PFSK-1 (cell line): Measurements from ENCODE around the gene BMERB1.

Source experiments
- FOXP2 ChIP-seq: optimal IDR thresholded peaks from 2 replicates; pipeline ENCODE3; 2011; ENCODE audit warnings: borderline replicate concordance, control low read depth, inconsistent platforms; ENCODE audit not compliant: insufficient read depth; ENCODE audit errors: extremely low read length, extremely low read depth
- POLR2AphosphoS5 ChIP-seq: IDR thresholded peaks from 2 replicates; pipeline ENCODE4 v1.6.1; 2012; ENCODE audit warnings: low read depth, mild to moderate bottlenecking, control low read depth, low read length, moderate library complexity
- SIN3A ChIP-seq: IDR thresholded peaks from 2 replicates; pipeline ENCODE4 v1.6.1; 2012; ENCODE audit warnings: mild to moderate bottlenecking, low read length, moderate library complexity, borderline replicate concordance; ENCODE audit not compliant: insufficient read depth
- TAF1 ChIP-seq: IDR thresholded peaks from 2 replicates; pipeline ENCODE4 v1.6.1; 2012; ENCODE audit warnings: low read length, control low read depth, borderline replicate concordance; ENCODE audit not compliant: insufficient read depth
- TF ChIP-seq, protein P1 (sequence below), 2 experiments: IDR thresholded peaks; 2 replicates each; pipeline versions ENCODE4 v1.6.1 to v1.8.0; 2011 to 2012; ENCODE audit warnings: low read depth in 2 of 2, low read length in 2 of 2, control low read depth in 1 of 2, inconsistent platforms in 1 of 2, mild to moderate bottlenecking in 1 of 2, moderate library complexity in 1 of 2; ENCODE audit not compliant: insufficient read depth in 1 of 2

Gene BMERB1

DNA sequence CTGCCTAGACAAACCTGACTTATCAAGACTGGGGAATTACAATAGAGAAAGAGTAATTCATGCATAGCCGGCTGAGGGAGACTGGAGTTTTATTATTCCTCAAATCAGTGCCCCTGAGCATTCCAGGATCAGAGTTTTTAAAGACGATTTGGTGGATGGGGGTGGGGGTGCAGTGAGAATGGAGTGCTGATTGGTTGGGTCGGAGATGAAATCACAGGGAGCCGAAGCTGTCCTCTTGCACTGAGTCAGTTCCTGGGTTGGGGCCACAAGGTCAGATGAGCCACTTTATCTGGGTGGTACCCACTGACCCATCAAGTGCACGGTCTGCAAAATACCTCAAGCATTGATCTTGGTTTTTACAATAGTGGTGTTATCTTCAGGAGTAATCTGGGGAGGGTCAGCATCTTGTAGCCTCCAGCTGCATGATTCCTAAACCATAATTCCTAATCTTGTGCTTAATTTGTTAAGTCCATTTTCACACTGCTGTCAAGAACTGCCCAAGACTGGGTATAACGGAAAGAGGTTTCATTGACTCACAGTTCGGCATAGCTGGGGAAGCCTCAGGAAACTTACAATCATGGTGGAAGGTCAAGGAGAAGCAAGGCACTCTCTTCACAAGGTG, 139.0 kb downstream of the BMERB1 start:
- TF ChIP-seq FOXP2 (no peak), SIN3A (no peak), TAF1 (no peak), POLR2AphosphoS5 (no peak)
- TF ChIP-seq, protein P1, sequence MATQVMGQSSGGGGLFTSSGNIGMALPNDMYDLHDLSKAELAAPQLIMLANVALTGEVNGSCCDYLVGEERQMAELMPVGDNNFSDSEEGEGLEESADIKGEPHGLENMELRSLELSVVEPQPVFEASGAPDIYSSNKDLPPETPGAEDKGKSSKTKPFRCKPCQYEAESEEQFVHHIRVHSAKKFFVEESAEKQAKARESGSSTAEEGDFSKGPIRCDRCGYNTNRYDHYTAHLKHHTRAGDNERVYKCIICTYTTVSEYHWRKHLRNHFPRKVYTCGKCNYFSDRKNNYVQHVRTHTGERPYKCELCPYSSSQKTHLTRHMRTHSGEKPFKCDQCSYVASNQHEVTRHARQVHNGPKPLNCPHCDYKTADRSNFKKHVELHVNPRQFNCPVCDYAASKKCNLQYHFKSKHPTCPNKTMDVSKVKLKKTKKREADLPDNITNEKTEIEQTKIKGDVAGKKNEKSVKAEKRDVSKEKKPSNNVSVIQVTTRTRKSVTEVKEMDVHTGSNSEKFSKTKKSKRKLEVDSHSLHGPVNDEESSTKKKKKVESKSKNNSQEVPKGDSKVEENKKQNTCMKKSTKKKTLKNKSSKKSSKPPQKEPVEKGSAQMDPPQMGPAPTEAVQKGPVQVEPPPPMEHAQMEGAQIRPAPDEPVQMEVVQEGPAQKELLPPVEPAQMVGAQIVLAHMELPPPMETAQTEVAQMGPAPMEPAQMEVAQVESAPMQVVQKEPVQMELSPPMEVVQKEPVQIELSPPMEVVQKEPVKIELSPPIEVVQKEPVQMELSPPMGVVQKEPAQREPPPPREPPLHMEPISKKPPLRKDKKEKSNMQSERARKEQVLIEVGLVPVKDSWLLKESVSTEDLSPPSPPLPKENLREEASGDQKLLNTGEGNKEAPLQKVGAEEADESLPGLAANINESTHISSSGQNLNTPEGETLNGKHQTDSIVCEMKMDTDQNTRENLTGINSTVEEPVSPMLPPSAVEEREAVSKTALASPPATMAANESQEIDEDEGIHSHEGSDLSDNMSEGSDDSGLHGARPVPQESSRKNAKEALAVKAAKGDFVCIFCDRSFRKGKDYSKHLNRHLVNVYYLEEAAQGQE (IDR thresholded peaks at IDR 0.05; ENCODE audit: insufficient read depth in 1 of 2, low read depth in 2 of 2, low read length in 2 of 2), result no peak

DNA sequence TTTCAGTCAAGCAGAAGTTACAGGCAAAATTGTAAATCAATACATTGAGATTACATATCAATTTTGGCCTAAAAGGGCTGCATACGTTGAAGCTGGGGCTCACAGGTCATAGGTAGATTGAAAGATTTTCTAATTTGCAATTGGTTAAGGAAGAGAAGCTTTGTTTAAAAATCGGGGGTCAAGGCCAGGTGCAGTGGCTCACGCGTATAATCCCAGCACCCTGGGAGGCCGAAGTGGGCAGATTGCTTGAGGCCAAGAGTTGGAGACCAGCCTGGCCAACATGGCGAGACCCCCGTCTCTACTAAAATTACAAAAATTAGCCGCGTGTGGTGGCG, 140.2 kb downstream of the BMERB1 start:
- TF ChIP-seq POLR2AphosphoS5 (no peak), FOXP2 (no peak), TAF1 (no peak), SIN3A (no peak)
- TF ChIP-seq, protein P1 (IDR thresholded peaks at IDR 0.05; ENCODE audit: insufficient read depth in 1 of 2, low read depth in 2 of 2, low read length in 2 of 2), result no peak

DNA sequence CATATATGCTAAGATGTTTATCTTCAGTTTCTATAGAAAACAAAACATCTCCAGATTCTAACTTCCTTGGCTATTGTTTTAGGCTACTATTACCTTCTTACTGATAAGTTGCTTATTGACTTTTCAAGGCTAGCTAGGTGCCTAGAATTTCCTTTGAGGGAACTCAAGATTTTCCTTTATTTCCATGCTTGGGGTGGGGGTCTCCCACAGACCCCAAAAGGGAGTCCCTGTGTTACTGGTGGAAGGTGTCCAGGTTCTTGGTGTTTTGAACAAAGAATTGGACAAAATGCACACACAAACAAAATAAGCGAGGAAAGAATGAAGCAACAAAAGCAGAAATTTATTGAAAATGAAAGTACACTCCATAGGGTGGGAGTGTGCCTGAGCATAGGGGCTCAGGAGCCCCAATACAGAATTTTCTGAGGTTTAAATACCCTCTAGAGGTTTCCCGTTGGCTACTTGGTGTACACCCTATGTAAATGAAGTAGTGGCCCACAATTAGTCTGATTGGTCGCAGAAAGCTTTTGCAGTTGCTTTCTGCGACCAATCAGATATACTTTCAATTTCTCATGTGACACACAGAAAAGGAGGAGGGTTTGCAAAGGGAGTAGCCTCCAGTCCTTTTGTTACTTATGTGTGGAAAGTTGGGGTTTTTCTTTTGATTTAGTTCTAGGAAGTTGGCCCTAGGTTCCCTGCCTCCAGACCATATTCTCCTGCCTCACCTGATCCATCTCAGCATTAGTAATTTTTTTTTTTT, 141.1 kb downstream of the BMERB1 start:
- TF ChIP-seq SIN3A, result no peak
- TF ChIP-seq, protein P1 (IDR thresholded peaks at IDR 0.05; ENCODE audit: insufficient read depth in 1 of 2, low read depth in 2 of 2, low read length in 2 of 2), result no peak
- no peak for TF ChIP-seq FOXP2
- no peak for TF ChIP-seq POLR2AphosphoS5

DNA sequence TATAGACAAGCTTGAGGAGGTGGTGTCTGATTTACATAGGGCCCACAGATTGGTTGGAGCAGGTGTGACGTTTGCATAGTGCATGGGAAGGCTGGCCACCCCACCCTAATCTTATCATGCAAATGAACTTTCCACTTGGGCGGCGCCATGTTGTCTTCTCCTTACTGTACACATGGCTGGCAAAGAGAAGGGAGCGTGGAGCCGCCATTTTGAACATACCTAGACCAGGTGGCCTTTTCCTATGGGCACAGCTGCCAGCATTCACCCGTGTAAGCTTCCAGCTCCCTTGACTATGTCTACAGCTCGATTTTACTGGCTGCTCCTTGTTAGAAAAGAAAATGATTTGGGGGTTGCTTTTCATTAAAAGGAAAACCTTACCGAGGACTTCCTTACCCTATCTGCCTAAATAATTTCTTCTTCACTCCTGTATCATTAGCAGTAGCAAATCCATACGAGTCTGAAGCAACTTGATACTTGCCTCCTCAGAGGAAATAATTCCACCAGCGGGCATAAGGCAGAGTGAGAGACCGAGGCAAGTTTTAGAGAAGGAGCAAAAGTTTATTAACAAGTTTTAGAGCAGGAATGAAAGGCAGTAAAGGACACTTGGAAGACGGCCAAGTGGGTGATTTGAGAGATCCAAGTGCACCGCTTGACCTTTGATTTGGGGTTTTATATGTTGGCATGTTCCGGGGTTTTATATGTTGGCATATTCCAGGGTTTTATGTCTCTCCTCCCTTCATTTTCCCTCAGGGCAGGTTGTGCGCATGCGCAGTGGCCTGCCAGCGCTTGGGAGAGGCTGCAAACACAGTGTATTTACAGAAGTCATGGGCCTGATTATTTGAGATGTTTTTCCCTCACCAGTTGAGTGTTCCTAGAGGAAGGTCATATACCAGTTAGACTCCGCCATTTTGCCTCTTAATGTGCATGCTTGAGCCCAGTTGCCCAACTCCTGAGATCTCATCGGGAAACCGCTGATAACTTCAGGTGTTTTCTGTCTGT, 142.9 kb downstream of the BMERB1 start:
- TF ChIP-seq SIN3A (no peak), FOXP2 (no peak), POLR2AphosphoS5 (no peak), TAF1 (no peak)
- TF ChIP-seq, protein P1 (IDR thresholded peaks at IDR 0.05; ENCODE audit: insufficient read depth in 1 of 2, low read depth in 2 of 2, low read length in 2 of 2), result no peak
